Glutamatergic neuron (in vitro differentiated cells): Measurements from ENCODE around the gene CHD9NB. TPM values are rescaled to one million over a fixed set of nuclear protein-coding genes. Genes with fewer than 3 reads are reported as not detected.
A peak's percentile ranks its signal among the peaks of the same experiment; 100 is the strongest.
"Not testable (repeated sequence)": the region's sequence is repeated elsewhere in the genome, so short reads cannot be mapped to it uniquely, and the experiment has no call there.

Experiments
- DNase-seq: peaks from one replicate; pipeline ENCODE4 v3.0.0; 2022
- H3K27ac Mint-ChIP-seq: one replicate; pipeline ENCODE4 v1.8.0; 2020; ENCODE audit warnings: mild to moderate bottlenecking, mixed read lengths, inconsistent platforms; ENCODE audit not compliant: unreplicated experiment
- H3K27me3 Mint-ChIP-seq: one replicate; pipeline ENCODE4 v1.8.0; 2020; ENCODE audit warnings: mild to moderate bottlenecking, moderate library complexity, mixed read lengths, inconsistent platforms; ENCODE audit not compliant: unreplicated experiment
- H3K36me3 Mint-ChIP-seq: one replicate; pipeline ENCODE4 v1.8.0; 2020; ENCODE audit warnings: mild to moderate bottlenecking, mixed read lengths, inconsistent platforms; ENCODE audit not compliant: unreplicated experiment
- H3K4me1 Mint-ChIP-seq: one replicate; pipeline ENCODE4 v1.8.0; 2020; ENCODE audit warnings: mild to moderate bottlenecking, low read depth, mixed read lengths, inconsistent platforms; ENCODE audit not compliant: unreplicated experiment
- H3K4me3 Mint-ChIP-seq: one replicate; pipeline ENCODE4 v1.8.0; 2020; ENCODE audit warnings: mild to moderate bottlenecking, mixed read lengths, inconsistent platforms; ENCODE audit not compliant: unreplicated experiment
- H3K9me3 Mint-ChIP-seq: one replicate; pipeline ENCODE4 v1.8.0; 2020; ENCODE audit warnings: mild to moderate bottlenecking, moderate library complexity, mixed read lengths, inconsistent platforms; ENCODE audit not compliant: unreplicated experiment
- CTCF ChIP-seq: fragments of 200-600 bp; sonication (generic); IDR thresholded peaks from one replicate; pipeline ENCODE4 v1.5.0; 2021; ENCODE audit not compliant: partially characterized antibody, unreplicated experiment
- total RNA-seq: library from RNA; stranded (reverse); fragmentation: NEBNext Ultra II Directional; extraction: Animal tissue kit (Norgen Biotek cat#: 25700); gene quantifications from one replicate; pipeline ENCODE4 v1.2.1, GENCODE V29; 2021; ENCODE audit not compliant: unreplicated experiment

Gene CHD9NB
- total RNA-seq, 1 donor from 2014 or later: 1.8 TPM

DNA sequence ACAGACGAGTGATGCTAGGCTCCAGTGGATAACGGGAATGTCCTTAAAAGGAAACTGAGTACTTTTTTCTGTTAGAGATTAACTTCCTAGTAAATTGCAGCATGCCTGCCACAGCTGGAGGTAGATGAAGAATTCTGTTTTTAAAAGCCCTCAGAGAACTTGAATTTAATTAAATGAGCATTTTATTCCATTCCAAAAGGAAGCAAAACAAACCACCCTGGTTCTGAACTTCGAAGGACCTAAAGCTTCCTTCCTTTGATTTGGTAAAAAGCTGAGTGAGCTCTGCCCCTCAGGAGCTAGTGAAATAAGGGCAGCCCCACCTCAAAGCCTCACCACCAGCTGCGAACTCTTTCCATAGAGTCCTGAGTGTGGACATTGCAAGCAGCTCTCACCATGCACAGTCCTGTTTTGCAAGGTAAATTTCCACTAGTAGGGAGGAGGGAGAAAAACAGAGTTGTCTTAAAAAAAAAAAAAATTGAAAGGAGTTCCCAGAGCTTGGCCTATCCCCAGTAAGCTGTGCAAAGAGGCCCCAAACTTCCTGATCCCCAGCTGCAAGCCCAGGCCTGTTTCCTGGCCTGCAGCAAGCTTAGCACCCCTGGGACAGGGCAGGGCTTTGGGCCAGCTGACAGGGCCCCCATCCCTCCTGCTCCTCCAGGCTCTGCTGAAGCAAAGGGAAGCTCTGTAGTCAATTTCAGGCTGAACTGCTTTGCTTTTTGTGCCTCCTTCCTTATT, 11.2 kb downstream of the CHD9NB start:
- Mint-ChIP-seq H3K9me3 (peaks cover 9% of the 10 kb centered on the region), H3K27ac (peak overlapping the region; percentile 88), H3K4me1 (peaks cover 34% of the 10 kb centered on the region), H3K4me3 (peak overlapping the region; percentile 74), H3K27me3 (peaks cover 12% of the 10 kb centered on the region), H3K36me3 (no peaks in the 10 kb centered on the region)
- peak; percentile 77 for DNase-seq
- no peak for TF ChIP-seq CTCF

GRCh38 chr16:53040788-53041187, 11.9 kb downstream of the CHD9NB start:
- Mint-ChIP-seq H3K27me3 (peaks cover 8% of the 10 kb centered on the region), H3K36me3 (no peaks in the 10 kb centered on the region), H3K4me1 (peaks cover 34% of the 10 kb centered on the region), H3K27ac (peak overlapping the region; percentile 70), H3K9me3 (peaks cover 9% of the 10 kb centered on the region), H3K4me3 (peak overlapping the region; percentile 74)
- DNase-seq: no peak
- TF ChIP-seq CTCF: no peak

GRCh38 chr16:53036711-53037110, 16.0 kb downstream of the CHD9NB start:
- H3K9me3 Mint-ChIP-seq, DNase-seq, H3K36me3 Mint-ChIP-seq, H3K27me3 Mint-ChIP-seq, H3K27ac Mint-ChIP-seq, H3K4me3 Mint-ChIP-seq: not testable (repeated sequence)
- peaks cover 19% of the 10 kb centered on the region for H3K4me1 Mint-ChIP-seq

- Mint-ChIP-seq H3K27ac (no peak overlapping the region), H3K4me3 (no peak overlapping the region), H3K27me3 (peaks cover 7% of the 10 kb centered on the region), H3K9me3 (peaks cover 3% of the 10 kb centered on the region), H3K36me3 (peaks cover 4% of the 10 kb centered on the region), H3K4me1 (peaks cover 14% of the 10 kb centered on the region)
- TF ChIP-seq CTCF: no peak
- DNase-seq: no peak
These were observed 16.6 kb downstream of the CHD9NB start for GRCh38 chr16:53036066-53036465.

GRCh38 chr16:53035176-53035942, 17.3 kb downstream of the CHD9NB start:
- H3K4me1 Mint-ChIP-seq: peaks cover 8% of the 10 kb centered on the region
- TF ChIP-seq CTCF: no peak
- no peak for DNase-seq
- no peaks in the 10 kb centered on the region for H3K9me3 Mint-ChIP-seq
- H3K36me3 Mint-ChIP-seq: peaks cover 4% of the 10 kb centered on the region
- H3K4me3 Mint-ChIP-seq: no peak overlapping the region
- no peak overlapping the region for H3K27ac Mint-ChIP-seq
- peaks cover 3% of the 10 kb centered on the region for H3K27me3 Mint-ChIP-seq
